Fibroblast of gingiva (primary cell): ENCODE data around the gene IFI27L1.
"Not testable (repeated sequence)": the region's sequence is repeated elsewhere in the genome, so short reads cannot be mapped to it uniquely, and the experiment has no call there.

Experiments used
- DNase-seq: peaks from one replicate; pipeline ENCODE4 v3.0.0-alpha.2; 2011; ENCODE audit warnings: low read depth

IFI27L1 gene

GRCh38 chr14:94048691-94049624 is 32.2 kb upstream of the IFI27L1 start:
- DNase-seq, result no peak

- DNase-seq, result no peak
Measured at GRCh38 chr14:94049625-94050023, 31.5 kb upstream of the IFI27L1 start.

- DNase-seq, result no peak
Measured at GRCh38 chr14:94050231-94050880, 30.8 kb upstream of the IFI27L1 start.

DNA sequence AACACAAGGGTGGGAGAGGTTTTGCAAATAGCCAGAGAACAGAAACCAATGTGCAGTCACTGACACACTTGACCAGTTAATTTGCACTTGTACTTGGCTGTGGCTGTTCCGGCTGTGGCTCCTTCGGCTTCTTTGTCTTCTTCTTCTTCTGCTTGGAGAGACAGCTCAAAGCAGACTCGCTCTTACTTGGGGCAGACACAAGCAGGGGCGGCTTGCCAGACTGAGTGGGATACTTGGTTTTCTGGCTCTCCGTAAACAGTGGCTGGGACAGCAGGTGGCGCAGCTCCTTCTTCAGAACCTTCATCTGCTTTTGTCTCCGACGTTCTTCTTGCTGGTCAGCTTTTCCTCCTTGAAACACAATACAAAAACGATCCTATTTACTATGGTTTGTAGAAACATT is 30.0 kb upstream of the IFI27L1 start:
- peak; percentile 37 for DNase-seq

DNA sequence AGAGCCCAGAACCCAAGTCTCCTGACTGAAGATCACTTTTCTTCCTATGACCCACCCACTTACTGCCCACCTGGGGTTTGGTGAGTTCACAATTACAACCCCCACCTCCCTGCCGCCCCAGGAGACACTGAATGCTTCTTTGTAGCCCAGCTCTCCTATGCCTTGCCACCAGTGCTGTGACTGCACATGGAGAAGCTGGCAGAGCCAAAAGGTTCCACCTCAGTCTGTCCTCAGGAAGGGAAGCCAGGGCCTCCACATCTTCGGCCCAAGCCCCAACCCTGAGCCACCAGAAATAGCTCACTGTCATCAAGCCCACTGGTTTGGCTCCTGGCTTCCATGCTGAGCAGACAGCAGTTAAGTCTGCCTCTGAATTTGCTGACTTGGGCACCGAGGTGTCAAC is 29.3 kb upstream of the IFI27L1 start:
- DNase-seq, result no peak

GRCh38 chr14:94052199-94052598 is 28.9 kb upstream of the IFI27L1 start:
- DNase-seq, result no peak

DNA sequence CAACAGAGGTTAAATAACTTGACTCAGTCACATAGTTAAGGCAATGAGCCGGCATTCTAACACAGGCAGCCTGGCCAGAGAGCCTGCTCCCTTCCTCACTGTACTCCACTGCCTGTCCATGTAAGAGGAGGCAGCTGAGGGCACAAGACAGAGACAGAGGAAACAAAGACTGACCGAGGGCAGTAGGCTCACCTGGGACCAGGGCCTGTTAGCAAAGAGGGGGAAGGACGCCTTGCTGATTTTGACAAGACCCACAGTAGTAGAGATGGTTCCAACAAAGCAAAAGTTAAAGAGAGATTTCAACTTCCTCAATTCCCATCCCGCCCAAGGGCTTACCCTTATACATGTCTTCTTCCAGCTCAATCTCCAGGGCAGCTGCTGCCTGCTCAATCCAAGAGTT is 28.4 kb upstream of the IFI27L1 start:
- DNase-seq, result no peak

DNA sequence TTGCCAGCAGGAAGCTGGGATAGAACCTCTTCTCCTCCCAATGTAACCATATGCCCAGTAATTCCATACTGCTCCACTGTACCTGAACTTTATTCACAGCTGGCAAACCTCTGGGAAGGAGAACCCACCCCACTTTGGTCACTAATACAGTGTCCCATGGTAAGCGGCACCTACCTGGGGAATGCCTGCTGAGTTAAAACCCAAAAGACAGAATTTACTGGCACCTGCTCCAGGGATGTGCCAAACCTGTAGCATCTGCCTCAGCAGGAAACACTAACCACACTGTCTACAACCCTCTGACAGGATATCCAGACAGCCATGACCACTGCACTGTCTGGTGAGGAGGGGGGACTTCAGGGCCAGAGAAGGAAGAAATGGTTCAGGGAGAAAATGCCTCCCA is 26.7 kb upstream of the IFI27L1 start:
- DNase-seq, result no peak

DNA sequence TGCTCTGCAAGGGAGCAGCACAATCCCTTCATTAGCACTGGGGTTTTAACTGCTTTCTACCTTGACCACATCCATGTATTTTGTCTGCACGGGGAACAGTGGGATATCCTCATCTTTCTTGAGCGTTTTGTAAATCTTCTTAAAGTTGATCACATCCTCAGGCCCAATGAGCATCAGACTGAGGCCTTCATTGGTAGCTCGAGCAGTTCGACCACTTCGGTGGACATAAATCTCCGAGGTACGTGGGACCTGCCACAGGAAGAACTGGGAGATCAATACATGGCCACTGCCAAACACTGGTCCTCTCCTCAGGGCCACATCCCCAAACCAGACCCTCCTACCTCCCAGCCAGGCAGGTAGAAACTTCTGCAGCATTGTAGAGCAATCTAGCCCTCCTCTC is 26.2 kb upstream of the IFI27L1 start:
- DNase-seq, result no peak

- no peak for DNase-seq
Measured at GRCh38 chr14:94056579-94057308, 24.4 kb upstream of the IFI27L1 start.

GRCh38 chr14:94058128-94058673 is 22.9 kb upstream of the IFI27L1 start:
- DNase-seq, result no peak

DNA sequence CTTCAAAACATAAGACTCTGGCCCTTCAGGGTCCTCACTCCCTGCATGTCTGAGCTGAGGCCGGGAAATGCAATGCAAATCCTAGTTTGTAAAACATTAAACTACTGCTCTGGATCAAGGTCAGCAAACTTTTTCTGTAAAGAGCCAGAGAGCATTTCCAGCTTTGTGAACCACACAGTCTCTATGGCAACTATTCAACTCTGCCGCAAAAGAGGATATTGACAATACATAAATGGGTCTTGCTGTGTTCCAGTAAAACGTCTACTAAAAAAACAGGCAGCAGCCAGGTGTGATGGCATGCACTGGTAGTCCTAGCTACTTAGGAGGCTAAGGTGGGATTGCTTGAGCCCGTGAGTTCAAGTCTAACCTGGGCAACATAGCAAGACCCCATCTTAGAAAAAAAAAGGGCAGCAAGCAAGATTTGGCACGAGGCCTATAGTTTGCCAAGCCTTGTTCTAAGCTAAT is 22.4 kb upstream of the IFI27L1 start:
- DNase-seq, result no peak

GRCh38 chr14:94059998-94060397 is 21.1 kb upstream of the IFI27L1 start:
- DNase-seq, result no peak

DNA sequence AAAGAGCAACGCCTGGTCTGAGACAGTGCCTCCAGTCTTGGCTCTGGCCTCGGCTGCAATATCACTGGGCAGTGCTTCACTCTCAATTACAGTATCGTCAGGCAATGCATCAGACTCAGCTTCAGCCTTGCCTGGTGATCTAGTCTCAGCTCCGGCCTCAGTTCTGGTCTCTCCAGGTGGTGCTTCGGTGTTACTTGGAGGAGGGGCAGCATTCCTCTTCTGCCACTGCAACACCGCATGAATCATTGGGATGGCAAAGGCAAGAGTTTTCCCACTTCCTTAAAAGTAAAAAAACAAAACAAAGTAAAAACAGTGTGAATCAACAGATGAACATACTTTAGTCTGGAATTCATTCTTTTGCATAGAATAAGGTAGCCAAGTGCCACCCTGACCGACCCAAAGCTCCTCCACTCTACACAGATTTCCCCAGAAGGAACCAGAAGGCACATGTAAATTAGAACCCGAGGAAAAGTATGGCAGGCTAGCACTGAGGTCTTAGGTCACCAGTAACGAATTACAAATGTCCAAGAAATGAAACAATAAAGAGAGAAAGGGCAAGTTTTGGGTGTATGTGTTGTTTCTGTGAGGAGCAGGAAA is 18.7 kb upstream of the IFI27L1 start:
- peak; percentile 25 for DNase-seq

DNA sequence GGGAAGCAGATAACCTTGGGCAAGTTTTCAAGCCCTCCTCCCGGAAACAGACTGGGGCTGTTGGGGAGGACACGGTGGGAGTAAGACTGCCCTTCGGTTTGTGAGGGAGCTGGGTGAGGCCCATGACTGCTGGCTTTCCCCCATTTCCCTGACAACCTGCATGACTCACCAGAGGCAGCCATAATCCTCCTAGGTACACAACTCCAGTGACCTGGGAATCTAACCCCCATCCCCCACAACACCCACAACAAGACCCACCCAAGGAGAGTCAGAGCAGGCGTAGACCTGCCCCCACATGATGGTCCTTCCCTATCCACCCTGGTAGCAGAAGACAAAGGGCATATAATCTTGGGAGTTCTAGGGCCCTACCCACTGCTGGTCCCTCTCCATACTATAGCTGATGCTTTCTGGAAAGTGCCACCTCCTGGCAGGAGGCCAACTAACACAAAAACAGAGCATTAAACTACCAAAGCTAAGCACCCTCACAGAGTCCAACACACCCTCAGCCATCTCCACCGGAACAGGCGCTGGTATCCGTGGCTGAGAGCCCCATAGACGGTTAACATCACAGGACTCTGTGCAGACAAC is 14.9 kb upstream of the IFI27L1 start:
- no peak for DNase-seq

GRCh38 chr14:94072076-94072475 is 9.0 kb upstream of the IFI27L1 start:
- DNase-seq, result not testable (repeated sequence)

GRCh38 chr14:94074534-94074933 is 6.6 kb upstream of the IFI27L1 start:
- DNase-seq, result no peak

- no peak for DNase-seq
Measured at GRCh38 chr14:94075008-94075407, 6.1 kb upstream of the IFI27L1 start.

GRCh38 chr14:94077111-94077821 is 3.8 kb upstream of the IFI27L1 start:
- DNase-seq, result no peak

GRCh38 chr14:94077823-94078222 is 3.3 kb upstream of the IFI27L1 start:
- no peak for DNase-seq
